ENCODE results near the gene DOK4. TPM values are rescaled to one million over a fixed set of nuclear protein-coding genes. Genes with fewer than 3 reads are reported as not detected.

The DOK4 gene
- total and polyA plus RNA-seq, 2 donors (not counting 1 experiment from before 2014, with no cell fraction given) = 1.6 to 2.5 TPM

DNA sequence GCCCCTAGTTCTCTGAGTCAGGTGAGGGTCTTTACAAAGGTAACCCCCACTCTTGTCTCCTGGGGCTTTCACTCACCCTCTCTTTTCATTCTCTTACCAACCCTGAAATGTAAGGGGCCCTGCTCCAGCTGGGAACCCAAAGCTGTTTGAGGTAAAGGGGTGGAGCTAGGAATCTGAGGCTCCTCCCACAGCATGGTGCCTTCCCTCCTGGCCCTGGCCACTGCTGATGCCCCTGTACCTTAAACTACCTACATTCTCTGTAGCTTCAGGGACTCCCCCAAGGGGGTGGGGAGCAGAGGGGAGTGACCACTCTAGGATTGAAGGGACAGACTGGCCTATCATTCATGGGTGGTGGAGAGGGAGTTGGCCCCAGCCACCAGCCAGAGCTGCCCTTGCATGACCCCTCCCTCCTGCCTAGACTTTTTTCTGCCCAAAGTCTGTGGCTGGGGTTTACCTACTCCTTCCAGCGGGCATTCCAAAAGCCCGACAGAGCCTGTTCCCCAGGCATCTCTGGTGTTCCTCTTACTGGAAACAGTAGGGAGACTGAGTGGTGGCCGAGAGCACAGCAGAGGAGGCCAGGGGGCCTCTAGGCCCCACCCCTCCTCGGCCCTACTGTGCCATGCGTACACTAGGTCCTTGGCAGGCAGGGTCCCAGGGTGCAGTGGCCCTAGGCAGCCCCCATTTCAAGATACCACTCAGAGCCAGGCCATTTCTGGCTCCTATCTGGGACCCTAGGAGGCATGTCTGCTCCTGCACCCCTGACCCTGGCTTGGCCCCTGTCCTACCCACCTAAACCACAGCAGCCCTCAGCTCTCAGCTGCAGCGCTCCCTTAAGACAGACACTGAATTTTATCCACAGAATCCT, 9.5 kb downstream of the DOK4 start:
- H3K27me3 Mint-ChIP-seq = peaks cover 14% of the 10 kb centered on the region

More for the DNA sequence above, 9.5 kb downstream of the DOK4 start:
- peak overlapping the region; percentile 57 for H3K4me2 ChIP-seq (replicated peaks; ENCODE audit: low read depth, low read length, poor library complexity, severe bottlenecking)
- ATAC-seq (ENCODE audit: low read depth) = no peak
- no peak overlapping the region for H2AFZ ChIP-seq (ENCODE audit: insufficient read depth, low read depth, low read length, poor library complexity, severe bottlenecking)
- Mint-ChIP-seq H3K27ac (no peak overlapping the region), H3K4me3 (no peak overlapping the region), H3K4me1 (peaks cover 33% of the 10 kb centered on the region), H3K9me3 (ENCODE audit: insufficient read depth) (no peaks in the 10 kb centered on the region)
- no peak for TF ChIP-seq EZH2 (IDR thresholded peaks at IDR 0.05; ENCODE audit: borderline replicate concordance, insufficient read depth, low read depth, low read length, poor library complexity, severe bottlenecking)
- TF ChIP-seq, protein P1, sequence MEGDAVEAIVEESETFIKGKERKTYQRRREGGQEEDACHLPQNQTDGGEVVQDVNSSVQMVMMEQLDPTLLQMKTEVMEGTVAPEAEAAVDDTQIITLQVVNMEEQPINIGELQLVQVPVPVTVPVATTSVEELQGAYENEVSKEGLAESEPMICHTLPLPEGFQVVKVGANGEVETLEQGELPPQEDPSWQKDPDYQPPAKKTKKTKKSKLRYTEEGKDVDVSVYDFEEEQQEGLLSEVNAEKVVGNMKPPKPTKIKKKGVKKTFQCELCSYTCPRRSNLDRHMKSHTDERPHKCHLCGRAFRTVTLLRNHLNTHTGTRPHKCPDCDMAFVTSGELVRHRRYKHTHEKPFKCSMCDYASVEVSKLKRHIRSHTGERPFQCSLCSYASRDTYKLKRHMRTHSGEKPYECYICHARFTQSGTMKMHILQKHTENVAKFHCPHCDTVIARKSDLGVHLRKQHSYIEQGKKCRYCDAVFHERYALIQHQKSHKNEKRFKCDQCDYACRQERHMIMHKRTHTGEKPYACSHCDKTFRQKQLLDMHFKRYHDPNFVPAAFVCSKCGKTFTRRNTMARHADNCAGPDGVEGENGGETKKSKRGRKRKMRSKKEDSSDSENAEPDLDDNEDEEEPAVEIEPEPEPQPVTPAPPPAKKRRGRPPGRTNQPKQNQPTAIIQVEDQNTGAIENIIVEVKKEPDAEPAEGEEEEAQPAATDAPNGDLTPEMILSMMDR (IDR thresholded peaks at IDR 0.05) = no peak
- H3K79me2 ChIP-seq (ENCODE audit: control insufficient read depth, insufficient read depth, low read length) = no peaks in the 10 kb centered on the region
- H3K9me3 ChIP-seq (ENCODE audit: control extremely low read depth in 1 of 3, control insufficient read depth in 2 of 3, insufficient read depth in 1 of 3, low read length in 2 of 3) = no peaks in the 10 kb centered on the region
- H3K4me3 ChIP-seq (ENCODE audit: control extremely low read depth in 1 of 5, extremely low read depth in 1 of 5, insufficient read depth in 1 of 5, low read depth in 2 of 5, low read length in 4 of 5) = no peak overlapping the region
- no peak overlapping the region for H3K9ac ChIP-seq (ENCODE audit: low read length)
- peaks cover 33 to 48% of the 10 kb centered on the region in 2 donors for H3K4me1 ChIP-seq (ENCODE audit: control insufficient read depth in 2 of 2, insufficient read depth in 2 of 2, low read length in 2 of 2)
- H3K36me3 ChIP-seq (replicated peaks in 1 of 2; ENCODE audit: control extremely low read depth in 1 of 2, control insufficient read depth in 1 of 2, extremely low read depth in 1 of 2, insufficient read depth in 2 of 2, low read length in 1 of 2) = peaks cover 0 to 9% of the 10 kb centered on the region in 2 experiments
- WGBS (ENCODE audit: insufficient coverage) = 82% methylated on average over 4 of the region's 6 CpGs
- no peaks in the 10 kb centered on the region for H4K20me1 ChIP-seq (ENCODE audit: control insufficient read depth, insufficient read depth, low read length, poor library complexity, severe bottlenecking)
- POLR2A ChIA-PET = no interaction called here
- H3K27me3 ChIP-seq (replicated peaks in 1 of 4; ENCODE audit: control extremely low read depth in 1 of 4, control insufficient read depth in 3 of 4, insufficient read depth in 4 of 4, low read length in 3 of 4) = peaks cover 0 to 13% (median 0%) of the 10 kb centered on the region in 4 experiments
- intact Hi-C loops (cut with micrococcal nuclease) = loop anchor here (5.0 kb wide), 1 partner anchor 101 kb away; no protein-coding TSS in a partner anchor
- no peak for DNase-seq
- CTCF ChIA-PET = interaction anchor here (0.9 to 1.5 kb wide), 3 partner anchors 14 to 99 kb away, joined by 4 to 6 read pairs (median 4); partner anchors contain the start of gene POLR2C
- H3K27ac ChIP-seq (ENCODE audit: low read length in 2 of 2) = no peak overlapping the region
